ENCODE data around the gene CGNL1.

- TF ChIP-seq CTCF (IDR thresholded peaks at IDR 0.05; ENCODE audit: insufficient read depth, low read length, poor library complexity, severe bottlenecking) (no peak), EZH2phosphoT487 (conservative IDR thresholded peaks at IDR 0.05; ENCODE audit: low read length) (no peak)
Observed at GRCh38 chr15:57440167-57440566, 63.9 kb downstream of the CGNL1 start.

Measured in SU-DHL-6 (cell line).